IMR-90 (cell line): Measurements from ENCODE around the gene NFX1. TPM values are rescaled to one million over a fixed set of nuclear protein-coding genes. Genes with fewer than 3 reads are reported as not detected.

Experiments
- ATAC-seq: fragments of 200-7000 bp; cut with Tn5 transposase; 2 replicates; pipeline ENCODE4 v1.9.1; 2020; ENCODE audit warnings: low read depth, mild to moderate bottlenecking, moderate library complexity
- BruUV-seq: library from RNA; stranded (reverse); fragments of 400-500 nt; replicated peaks from 2 replicates; lab custom pipeline; 2021; lab: Mats Ljungman, UMichigan
- CTCF ChIA-PET: fragments of 300-600 bp; formaldehyde crosslinking; extraction: SDS; loops from one replicate; lab custom pipeline; 2021; ENCODE audit warnings: antibody characterized with exemption; lab: Yijun Ruan, JAX
- POLR2A ChIA-PET: fragments of 300-600 bp; sonication (Branson Sonifier 250); formaldehyde crosslinking; loops from one replicate; lab custom pipeline; 2022; ENCODE audit warnings: antibody characterized with exemption; ENCODE audit not compliant: unreplicated experiment; lab: Charles Lee
- DNase-seq: peaks from one replicate; pipeline ENCODE4 v3.0.0; 2013
- H2AFZ ChIP-seq: replicated peaks from 2 replicates; pipeline ENCODE3; 2013; ENCODE audit warnings: low read length, mild to moderate bottlenecking; ENCODE audit not compliant: poor library complexity
- H2AK5ac ChIP-seq: 2 replicates; pipeline ENCODE4 v1.6.1; 2013; ENCODE audit warnings: low read depth, low read length, inconsistent platforms
- H2AK9ac ChIP-seq: replicated peaks from 2 replicates; pipeline ENCODE3; 2013; ENCODE audit warnings: mild to moderate bottlenecking, low read depth, low read length, moderate library complexity; ENCODE audit not compliant: poor library complexity
- H2BK120ac ChIP-seq: 2 replicates; pipeline ENCODE4 v1.6.1; 2013; ENCODE audit warnings: low read depth, low read length, inconsistent platforms
- H2BK15ac ChIP-seq: 3 replicates; pipeline ENCODE4 v1.6.1; 2013; ENCODE audit warnings: low read depth, low read length, inconsistent platforms
- H2BK20ac ChIP-seq: 2 replicates; pipeline ENCODE4 v1.6.1; 2013; ENCODE audit warnings: low read depth, mild to moderate bottlenecking, inconsistent platforms, low read length, moderate library complexity
- H2BK5ac ChIP-seq: 2 replicates; pipeline ENCODE4 v1.6.1; 2013; ENCODE audit warnings: mild to moderate bottlenecking, low read depth, low read length, inconsistent platforms; ENCODE audit not compliant: poor library complexity, severe bottlenecking
- H3K14ac ChIP-seq: replicated peaks from 2 replicates; pipeline ENCODE4 v1.6.1; 2013; ENCODE audit warnings: low read depth, low read length, inconsistent platforms
- H3K18ac ChIP-seq: 2 replicates; pipeline ENCODE4 v1.6.1; 2013; ENCODE audit warnings: low read depth, low read length, control low read depth
- H3K23ac ChIP-seq: 2 replicates; pipeline ENCODE4 v1.6.1; 2013; ENCODE audit warnings: low read depth, low read length, inconsistent platforms
- H3K27ac ChIP-seq: 2 replicates; pipeline ENCODE4 v1.5.1; 2013; ENCODE audit warnings: mild to moderate bottlenecking, control low read depth, low read length; ENCODE audit not compliant: insufficient read depth
- H3K27me3 ChIP-seq: 2 replicates; pipeline ENCODE4 v1.6.1; 2013; ENCODE audit warnings: low read length; ENCODE audit not compliant: control insufficient read depth, insufficient read depth
- H3K36me3 ChIP-seq: 2 replicates; pipeline ENCODE4 v1.6.1; 2013; ENCODE audit warnings: low read length, mixed read lengths; ENCODE audit not compliant: control insufficient read depth, insufficient read depth
- H3K4ac ChIP-seq: 2 replicates; pipeline ENCODE4 v1.6.1; 2013; ENCODE audit warnings: low read depth, low read length, inconsistent platforms
- H3K4me1 ChIP-seq: 2 replicates; pipeline ENCODE4 v1.6.1; 2013; ENCODE audit warnings: low read length, mixed read lengths; ENCODE audit not compliant: control insufficient read depth, insufficient read depth
- H3K4me2 ChIP-seq: 2 replicates; pipeline ENCODE4 v1.6.1; 2013; ENCODE audit warnings: low read depth, mild to moderate bottlenecking, control low read depth, low read length, moderate library complexity
- H3K4me3 ChIP-seq: 2 replicates; pipeline ENCODE4 v1.5.1; 2013; ENCODE audit warnings: low read depth, mild to moderate bottlenecking, control low read depth, low read length, moderate library complexity; ENCODE audit not compliant: insufficient read depth
- H3K56ac ChIP-seq: 2 replicates; pipeline ENCODE4 v1.6.1; 2013; ENCODE audit warnings: low read length, inconsistent platforms; ENCODE audit not compliant: insufficient read depth; ENCODE audit errors: extremely low read depth
- H3K79me1 ChIP-seq, 2 experiments: 2 replicates each; pipeline ENCODE4 v1.6.1; 2013; ENCODE audit warnings: low read length in 2 of 2, inconsistent platforms in 1 of 2, low read depth in 1 of 2
- H3K9ac ChIP-seq: 2 replicates; pipeline ENCODE4 v1.6.1; 2013; ENCODE audit warnings: low read depth, low read length, control low read depth
- H3K9me1 ChIP-seq: 2 replicates; pipeline ENCODE4 v1.6.1; 2013; ENCODE audit warnings: low read length, inconsistent platforms; ENCODE audit not compliant: insufficient read depth
- H3K9me3 ChIP-seq: 2 replicates; pipeline ENCODE4 v1.6.1; 2013; ENCODE audit warnings: low read length; ENCODE audit not compliant: control insufficient read depth, insufficient read depth
- H4K20me1 ChIP-seq: 2 replicates; pipeline ENCODE4 v1.6.1; 2013; ENCODE audit warnings: low read length, inconsistent platforms; ENCODE audit not compliant: insufficient read depth
- H4K5ac ChIP-seq: 2 replicates; pipeline ENCODE4 v1.6.1; 2013; ENCODE audit warnings: mild to moderate bottlenecking, low read depth, low read length, control low read depth
- H4K8ac ChIP-seq, 2 experiments: 2 replicates each; pipeline ENCODE4 v1.6.1; 2013; ENCODE audit warnings: low read depth in 2 of 2, low read length in 2 of 2, control low read depth in 1 of 2, inconsistent platforms in 1 of 2
- H4K91ac ChIP-seq: 2 replicates; pipeline ENCODE4 v1.6.1; 2013; ENCODE audit warnings: low read depth, low read length, inconsistent platforms; ENCODE audit not compliant: insufficient read depth
- MAZ ChIP-seq: IDR thresholded peaks from 2 replicates; pipeline ENCODE4 v1.6.1; 2012; ENCODE audit warnings: low read depth, mild to moderate bottlenecking, low read length, improper control_type of control experiment, moderate library complexity, borderline replicate concordance
- RCOR1 ChIP-seq: IDR thresholded peaks from 2 replicates; pipeline ENCODE4 v1.6.1; 2012; ENCODE audit warnings: mild to moderate bottlenecking, low read length, improper control_type of control experiment; ENCODE audit not compliant: insufficient replicate concordance
- RFX5 ChIP-seq: IDR thresholded peaks from 2 replicates; pipeline ENCODE4 v1.8.0; 2012; ENCODE audit warnings: low read depth, mild to moderate bottlenecking, low read length, moderate library complexity
- WGBS, 2 experiments: methylation state at CpG; one replicate each; pipeline versions ENCODE4 v1.1.5 to v1.1.7; 2013; ENCODE audit warnings: missing lambda C conversion rate in 2 of 2; ENCODE audit not compliant: insufficient read length in 1 of 2; ENCODE audit errors: extremely low coverage in 2 of 2; 5-methylcytosine and 5-hydroxymethylcytosine counted together
- dilution Hi-C: fragments of 300-500 bp; cut with HindIII; formaldehyde crosslinking; loops from one replicate; pipeline ENCODE4 v1.14.3; 2018; ENCODE audit warnings: low sequenced_read_pairs; ENCODE audit not compliant: unreplicated experiment
- in situ Hi-C: fragments of 300-500 bp; cut with MboI; formaldehyde crosslinking; loops from 3 replicates; pipeline ENCODE4 v1.14.3; 2019; ENCODE audit warnings: low sequenced_read_pairs, inconsistent platforms, mixed read lengths
- intact Hi-C: fragments of 100-400 bp; cut with micrococcal nuclease; formaldehyde crosslinking; loops from 2 replicates; pipeline ENCODE4 v1.10.0; 2022
- polyA plus RNA-seq, 3 experiments: library from polyadenylated mRNA; depleted of rRNA; stranded (reverse); fragments of >200 nt; gene quantifications; 2 replicates each; pipeline ENCODE4 v1.2.3, GENCODE V29; 2012; ENCODE audit warnings: low replicate concordance in 1 of 3
- total RNA-seq: library from RNA; depleted of rRNA; stranded (reverse); fragments of >200 nt; gene quantifications from 2 replicates; pipeline ENCODE4 v1.2.3, GENCODE V29; 2012
- TF ChIP-seq, protein P1 (sequence below): fragments of 150-350 bp; IDR thresholded peaks from 2 replicates; pipeline ENCODE4 v1.6.1; 2016; ENCODE audit warnings: low read depth, mild to moderate bottlenecking, low read length, moderate library complexity, borderline replicate concordance
- TF ChIP-seq, protein P2 (sequence below): fragments of 150-350 bp; IDR thresholded peaks from 2 replicates; pipeline ENCODE4 v1.6.1; 2017; ENCODE audit warnings: mild to moderate bottlenecking, antibody characterized with exemption, low read length, low read depth
- TF ChIP-seq, protein P3 (sequence below): conservative IDR thresholded peaks from 2 replicates; pipeline ENCODE4 v1.5.1; 2012; ENCODE audit warnings: mild to moderate bottlenecking, low read depth, low read length, improper control_type of control experiment

Gene NFX1
- total and polyA plus RNA-seq, 2 of the 4 experiments (the other 2 are of a cell fraction) = 27.0 to 36.0 TPM

DNA sequence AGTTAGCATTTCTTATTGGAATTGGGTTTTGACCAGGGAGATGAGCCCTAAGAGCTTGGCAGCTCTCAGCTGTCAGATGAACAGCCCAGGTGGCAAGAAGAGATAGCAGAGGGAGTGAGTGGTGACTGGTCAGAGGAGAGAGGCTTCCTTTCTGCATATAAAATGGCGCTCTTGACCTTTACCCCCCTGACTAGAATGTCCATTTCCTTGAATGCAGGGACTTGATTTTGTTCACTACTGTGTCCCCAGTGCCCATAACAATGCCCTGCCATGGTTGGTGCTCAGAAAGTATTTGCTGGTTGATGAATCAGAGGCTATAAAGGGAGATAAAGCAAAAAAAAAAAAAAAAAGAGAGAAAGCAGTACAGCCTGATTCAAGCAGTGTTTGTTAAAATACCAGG, 18.3 kb upstream of the NFX1 start:
- Histone ChIP-seq H2AK9ac (no peak overlapping the region), H3K14ac (no peak overlapping the region), H4K5ac (no peak overlapping the region), H3K27ac (no peak overlapping the region), H4K20me1 (no peaks in the 10 kb centered on the region), H3K9me1 (peaks cover 2% of the 10 kb centered on the region; the same call in 1 of the 2 replicates), H3K79me1 (peaks cover 17 to 26% of the 10 kb centered on the region in 2 experiments; a peak in 3 of 4 replicates), H4K8ac (no peak overlapping the region), H2BK20ac (no peak overlapping the region), H2BK5ac (no peak overlapping the region), H3K4ac (no peak overlapping the region), H2BK15ac (no peak overlapping the region), H3K9me3 (no peaks in the 10 kb centered on the region), H4K91ac (no peak overlapping the region), H2BK120ac (no peak overlapping the region), H3K18ac (no peak overlapping the region), H3K23ac (no peak overlapping the region), H3K9ac (no peak overlapping the region), H3K56ac (no peak overlapping the region), H3K27me3 (no peaks in the 10 kb centered on the region), H2AK5ac (no peak overlapping the region), H2AFZ (no peak overlapping the region), H3K4me3 (no peak overlapping the region), H3K4me2 (no peak overlapping the region), H3K36me3 (peaks cover 37% of the 10 kb centered on the region), H3K4me1 (peaks cover 5% of the 10 kb centered on the region)
- CTCF ChIA-PET = no interaction called here
- DNase-seq (no peak), ATAC-seq (peak; percentile 28; the same call in 1 of the 2 replicates)
- dilution Hi-C loops = no loop called here
- TF ChIP-seq, protein P1, sequence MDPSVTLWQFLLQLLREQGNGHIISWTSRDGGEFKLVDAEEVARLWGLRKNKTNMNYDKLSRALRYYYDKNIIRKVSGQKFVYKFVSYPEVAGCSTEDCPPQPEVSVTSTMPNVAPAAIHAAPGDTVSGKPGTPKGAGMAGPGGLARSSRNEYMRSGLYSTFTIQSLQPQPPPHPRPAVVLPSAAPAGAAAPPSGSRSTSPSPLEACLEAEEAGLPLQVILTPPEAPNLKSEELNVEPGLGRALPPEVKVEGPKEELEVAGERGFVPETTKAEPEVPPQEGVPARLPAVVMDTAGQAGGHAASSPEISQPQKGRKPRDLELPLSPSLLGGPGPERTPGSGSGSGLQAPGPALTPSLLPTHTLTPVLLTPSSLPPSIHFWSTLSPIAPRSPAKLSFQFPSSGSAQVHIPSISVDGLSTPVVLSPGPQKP = no peak
- TF ChIP-seq RFX5 (no peak), RCOR1 (no peak), MAZ (no peak)
- TF ChIP-seq, protein P2, sequence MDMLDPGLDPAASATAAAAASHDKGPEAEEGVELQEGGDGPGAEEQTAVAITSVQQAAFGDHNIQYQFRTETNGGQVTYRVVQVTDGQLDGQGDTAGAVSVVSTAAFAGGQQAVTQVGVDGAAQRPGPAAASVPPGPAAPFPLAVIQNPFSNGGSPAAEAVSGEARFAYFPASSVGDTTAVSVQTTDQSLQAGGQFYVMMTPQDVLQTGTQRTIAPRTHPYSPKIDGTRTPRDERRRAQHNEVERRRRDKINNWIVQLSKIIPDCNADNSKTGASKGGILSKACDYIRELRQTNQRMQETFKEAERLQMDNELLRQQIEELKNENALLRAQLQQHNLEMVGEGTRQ = no peak
- TF ChIP-seq, protein P3, sequence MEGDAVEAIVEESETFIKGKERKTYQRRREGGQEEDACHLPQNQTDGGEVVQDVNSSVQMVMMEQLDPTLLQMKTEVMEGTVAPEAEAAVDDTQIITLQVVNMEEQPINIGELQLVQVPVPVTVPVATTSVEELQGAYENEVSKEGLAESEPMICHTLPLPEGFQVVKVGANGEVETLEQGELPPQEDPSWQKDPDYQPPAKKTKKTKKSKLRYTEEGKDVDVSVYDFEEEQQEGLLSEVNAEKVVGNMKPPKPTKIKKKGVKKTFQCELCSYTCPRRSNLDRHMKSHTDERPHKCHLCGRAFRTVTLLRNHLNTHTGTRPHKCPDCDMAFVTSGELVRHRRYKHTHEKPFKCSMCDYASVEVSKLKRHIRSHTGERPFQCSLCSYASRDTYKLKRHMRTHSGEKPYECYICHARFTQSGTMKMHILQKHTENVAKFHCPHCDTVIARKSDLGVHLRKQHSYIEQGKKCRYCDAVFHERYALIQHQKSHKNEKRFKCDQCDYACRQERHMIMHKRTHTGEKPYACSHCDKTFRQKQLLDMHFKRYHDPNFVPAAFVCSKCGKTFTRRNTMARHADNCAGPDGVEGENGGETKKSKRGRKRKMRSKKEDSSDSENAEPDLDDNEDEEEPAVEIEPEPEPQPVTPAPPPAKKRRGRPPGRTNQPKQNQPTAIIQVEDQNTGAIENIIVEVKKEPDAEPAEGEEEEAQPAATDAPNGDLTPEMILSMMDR = no peak
- no TSS peak for BruUV-seq
- POLR2A ChIA-PET = no interaction called here
- intact Hi-C loops = no loop called here
- no CpG with 5 or more reads among the region's 1 CpG for WGBS, 2 experiments
- in situ Hi-C loops = no loop called here
